Activated CD4-positive, alpha-beta T cell treated with anti-CD3 and anti-CD28 coated beads for 4 hours (primary cell): ENCODE data around the gene FZR1.
A peak's percentile ranks its signal among the peaks of the same experiment; 100 is the strongest.
"Not testable (repeated sequence)": the region's sequence is repeated elsewhere in the genome, so short reads cannot be mapped to it uniquely, and the experiment has no call there.

Experiments used
- DNase-seq, 2 donors: peaks; one replicate each; pipeline ENCODE4 v3.0.0-alpha.2; 2020

Gene FZR1

DNA sequence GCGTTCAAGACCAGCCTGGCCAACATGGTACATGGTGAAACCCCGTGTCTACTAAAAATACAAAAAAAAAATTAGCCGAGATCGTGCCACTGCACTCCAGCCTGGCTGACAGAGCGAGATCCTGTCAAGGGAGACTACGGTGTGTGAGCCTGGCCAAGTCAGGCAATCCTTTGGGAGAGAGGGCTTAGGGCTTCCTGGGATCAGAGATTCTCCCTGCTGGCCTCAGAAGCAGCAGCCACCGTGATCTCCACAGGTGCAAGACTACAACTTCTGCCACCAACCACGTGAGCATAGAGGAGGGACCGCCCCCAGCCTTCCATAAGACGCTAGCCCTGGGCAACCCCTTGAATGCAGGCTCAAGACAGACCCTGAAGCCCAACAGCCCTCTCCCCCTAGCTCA lies 43.7 kb downstream of the FZR1 start:
- DNase-seq: no peak

DNA sequence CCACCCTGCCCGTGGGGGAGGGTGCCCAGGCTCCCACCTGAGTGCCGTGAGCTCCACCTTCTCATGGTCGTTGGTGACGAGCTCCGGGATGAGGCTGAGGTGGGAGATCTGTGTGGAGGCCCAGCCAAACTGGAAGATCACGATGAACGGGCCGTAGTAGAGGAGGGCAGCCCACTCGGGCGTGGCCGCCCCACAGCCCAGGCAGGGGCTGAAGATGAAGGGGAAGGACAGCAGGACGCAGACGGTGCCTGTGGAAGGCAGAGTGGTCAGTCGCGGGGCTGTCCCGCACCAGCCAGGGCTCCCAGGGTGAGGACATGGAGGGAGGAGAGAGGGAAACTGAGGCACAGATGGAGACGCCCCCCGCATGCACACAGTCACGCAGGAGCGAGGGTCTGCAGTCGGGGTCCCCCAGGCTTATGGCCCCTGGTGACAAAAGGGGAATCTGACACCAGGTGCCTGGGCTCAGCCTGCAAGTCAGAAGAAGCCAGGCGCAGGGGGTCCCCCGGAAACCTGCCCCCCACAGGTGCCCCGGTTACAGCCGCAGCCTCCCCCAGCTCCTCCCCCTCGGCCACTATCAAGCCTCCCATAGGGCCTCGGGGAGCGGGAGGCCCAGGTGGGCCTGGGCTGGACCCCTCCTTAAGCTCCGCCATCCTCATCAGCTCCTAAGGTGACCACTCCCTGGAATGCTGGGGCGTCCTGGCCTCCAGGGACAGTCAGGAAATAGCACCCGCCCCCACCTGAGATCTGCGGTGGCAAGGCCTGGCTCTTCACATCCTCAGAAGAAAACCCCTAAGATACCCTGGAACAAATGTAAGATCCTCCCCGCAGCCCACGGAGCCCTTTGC lies 45.1 kb downstream of the FZR1 start:
- DNase-seq: no peak

DNA sequence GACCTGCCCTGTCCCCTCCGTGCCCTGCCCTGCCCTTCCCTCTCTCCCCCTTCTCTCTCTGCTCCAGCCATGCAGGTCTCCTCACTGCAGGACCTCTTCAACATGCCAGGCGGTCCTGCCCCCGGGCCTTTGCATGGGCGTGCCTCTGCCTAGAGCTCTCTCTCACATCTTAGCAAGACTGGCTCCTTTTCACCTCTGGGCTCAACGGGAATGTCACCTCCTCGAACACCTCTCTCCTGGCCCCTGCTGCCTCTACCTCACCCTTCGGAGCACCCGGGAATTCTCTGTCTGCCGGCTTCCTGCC lies 45.6 kb downstream of the FZR1 start:
- no peak for DNase-seq

DNA sequence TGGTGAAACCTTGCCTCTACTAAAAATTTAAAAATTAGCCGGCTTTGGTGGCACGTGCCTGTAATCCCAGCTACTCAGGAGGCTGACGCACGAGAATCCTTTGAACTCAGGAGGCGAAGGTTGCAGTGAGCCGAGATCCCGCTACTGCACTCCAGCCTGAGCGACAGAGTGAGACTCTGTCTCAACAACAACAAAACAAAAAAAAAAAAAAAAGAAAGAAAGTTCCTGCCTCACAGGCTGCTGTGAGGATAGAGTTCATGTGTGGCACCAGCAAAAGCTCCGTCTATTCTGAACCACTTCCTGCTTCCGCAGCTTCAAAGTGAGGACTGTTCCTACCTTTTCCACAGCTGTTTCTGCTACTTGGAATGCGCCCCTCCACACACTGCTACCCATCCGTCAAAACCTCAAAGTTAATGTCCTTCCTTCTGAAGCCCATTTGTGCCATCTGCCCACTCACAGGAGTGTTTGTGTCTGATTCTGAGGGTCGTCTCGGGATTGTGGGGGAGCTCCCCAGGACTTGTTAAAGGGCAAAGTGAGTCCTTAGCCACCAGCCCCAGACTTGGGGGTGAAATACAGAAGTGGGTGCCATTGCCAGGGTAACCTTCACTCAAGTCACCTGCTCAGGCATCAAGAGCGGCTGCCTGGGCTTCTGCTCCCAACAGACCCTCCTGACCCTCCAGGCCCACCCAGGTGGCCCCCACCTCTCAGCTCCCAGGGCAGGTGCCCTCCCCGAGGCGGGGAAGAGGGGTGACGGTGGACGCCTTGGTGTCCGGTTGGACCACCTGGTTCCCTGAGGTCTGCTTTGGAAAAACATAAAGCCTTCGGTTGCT lies 48.4 kb downstream of the FZR1 start:
- peak in 1 of 2 donors; percentile 40 for DNase-seq

DNA sequence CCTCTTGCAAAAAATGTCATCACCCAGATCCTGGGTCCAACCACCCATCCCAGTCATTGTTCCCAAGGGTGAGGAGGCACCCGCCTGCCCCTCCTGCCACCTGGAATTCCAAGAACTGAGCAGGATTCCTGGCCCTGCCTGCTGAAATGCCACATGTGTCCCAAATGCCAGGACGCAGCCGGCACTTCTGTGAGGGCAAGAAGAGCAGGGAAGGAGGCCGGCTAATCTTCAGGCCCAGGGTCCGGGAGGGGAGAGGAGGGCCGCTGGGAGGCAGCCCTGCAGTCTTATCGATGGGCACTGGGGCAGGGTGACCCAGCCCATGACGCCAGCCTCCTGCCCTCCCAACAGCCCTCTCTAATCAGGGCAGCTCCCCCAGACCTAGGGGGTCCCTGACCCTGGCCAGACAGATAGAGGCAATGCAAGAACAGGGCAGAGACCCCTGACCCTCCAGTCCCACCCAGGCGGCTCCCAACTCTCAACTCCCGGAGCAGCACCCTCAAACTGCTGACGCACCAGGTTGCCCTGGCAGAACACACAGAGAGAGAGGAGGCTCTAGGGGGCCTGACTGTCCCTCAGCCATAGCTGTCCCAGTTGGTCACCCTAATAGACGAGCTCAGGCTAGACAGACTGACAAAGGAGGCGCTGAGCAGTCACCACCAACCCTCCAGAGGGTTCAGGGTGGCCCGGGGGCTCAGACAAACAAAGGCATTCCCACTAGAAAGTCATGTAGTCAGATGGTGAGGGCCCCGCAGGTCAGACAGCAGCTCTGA lies 49.7 kb downstream of the FZR1 start:
- DNase-seq: no peak

DNA sequence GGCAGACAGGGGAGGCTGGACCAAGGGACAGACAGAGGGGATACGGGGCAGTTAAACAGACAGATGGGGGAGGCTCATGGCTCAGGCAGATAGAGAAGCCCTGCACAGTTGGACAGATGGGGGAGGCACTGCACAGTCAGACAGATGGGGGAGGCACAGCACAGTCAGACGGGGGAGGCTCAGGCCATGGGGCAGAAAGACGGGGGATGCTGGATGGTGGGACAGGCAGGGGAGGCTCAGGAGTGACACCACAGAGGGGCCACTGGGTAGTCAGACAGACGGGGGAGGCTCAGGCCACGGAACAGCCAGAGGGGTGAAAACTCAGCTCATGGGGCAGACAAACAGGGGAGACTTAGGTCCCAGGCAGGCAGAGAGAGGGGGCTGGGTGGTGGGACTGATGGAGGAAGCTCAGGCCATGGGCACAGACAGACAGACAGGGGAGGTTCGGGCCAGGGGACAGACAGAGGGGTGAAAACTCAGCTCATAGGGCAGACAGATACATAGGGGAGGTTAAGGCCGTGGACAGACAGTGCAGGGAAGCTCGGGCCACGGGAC lies 50.4 kb downstream of the FZR1 start:
- DNase-seq: no peak

DNA sequence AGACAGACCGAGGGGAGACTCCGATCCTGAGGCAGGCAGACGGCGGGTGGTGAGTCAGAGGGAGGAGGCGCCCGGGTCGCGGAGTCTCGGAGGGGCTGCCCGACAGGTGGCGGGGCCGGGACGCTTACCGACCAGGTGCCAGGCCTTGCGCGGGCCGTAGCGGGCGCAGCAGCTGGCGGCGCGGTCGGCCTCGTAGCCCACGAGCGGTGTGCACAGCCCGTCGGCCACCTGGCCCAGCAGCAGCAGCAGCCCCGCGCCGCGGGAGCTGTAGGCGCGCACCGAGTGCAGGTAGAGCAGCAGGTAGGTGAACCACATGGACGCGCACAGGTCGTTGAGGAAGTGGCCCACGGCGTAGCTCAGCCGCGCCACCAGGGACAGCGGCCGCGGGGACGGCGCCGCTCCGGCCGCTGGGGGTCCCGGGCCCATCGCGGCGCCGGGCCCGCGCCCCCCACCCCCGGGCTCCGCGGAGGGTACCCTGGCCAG lies 50.9 kb downstream of the FZR1 start:
- DNase-seq: peak; percentile 75 to 77

DNA sequence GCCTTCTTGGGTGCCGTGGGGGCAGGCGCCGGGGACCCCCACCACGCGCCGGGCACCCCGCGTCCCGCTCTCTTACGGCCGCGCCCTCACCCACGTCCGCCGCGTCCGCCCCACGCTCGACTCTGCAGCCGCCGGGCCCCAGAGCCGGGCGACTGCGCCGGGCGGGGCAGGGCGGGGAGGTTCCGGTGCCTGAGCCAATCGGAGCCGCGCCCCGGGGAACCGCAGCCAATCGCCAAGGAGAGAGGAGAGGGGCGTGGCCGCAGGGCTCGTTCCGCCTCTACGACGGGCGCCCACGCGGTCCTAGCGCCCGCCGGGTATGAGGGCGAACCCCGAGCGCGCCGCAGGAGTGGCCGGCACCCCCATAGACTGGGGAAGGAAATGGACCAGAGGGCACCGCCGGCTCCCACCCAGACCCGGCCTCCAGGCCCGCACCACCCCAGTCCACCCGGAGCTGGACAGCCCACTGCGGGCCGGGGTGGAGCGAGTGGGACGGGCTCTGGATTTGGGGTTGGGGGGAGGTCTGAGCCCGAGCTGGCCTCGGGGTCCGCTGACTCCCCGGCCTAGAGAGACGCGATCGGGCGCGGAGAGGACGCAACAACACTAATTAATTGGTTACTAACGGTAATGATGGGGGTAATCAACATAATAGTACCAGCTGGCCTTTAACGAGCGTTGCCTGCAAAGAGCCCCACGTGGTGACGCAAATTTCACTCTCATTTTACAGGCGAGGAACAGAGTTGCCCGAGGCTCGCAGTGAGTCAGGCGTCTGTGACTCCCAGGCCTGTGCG lies 51.5 kb downstream of the FZR1 start, which contains the start of gene MFSD12:
TSS of gene MFSD12 (minus strand) at position 126 of the 788 bp plus-strand sequence. CDS start 183 bp downstream, outside the sequence.
- peak; percentile 93 to 96 for DNase-seq

DNA sequence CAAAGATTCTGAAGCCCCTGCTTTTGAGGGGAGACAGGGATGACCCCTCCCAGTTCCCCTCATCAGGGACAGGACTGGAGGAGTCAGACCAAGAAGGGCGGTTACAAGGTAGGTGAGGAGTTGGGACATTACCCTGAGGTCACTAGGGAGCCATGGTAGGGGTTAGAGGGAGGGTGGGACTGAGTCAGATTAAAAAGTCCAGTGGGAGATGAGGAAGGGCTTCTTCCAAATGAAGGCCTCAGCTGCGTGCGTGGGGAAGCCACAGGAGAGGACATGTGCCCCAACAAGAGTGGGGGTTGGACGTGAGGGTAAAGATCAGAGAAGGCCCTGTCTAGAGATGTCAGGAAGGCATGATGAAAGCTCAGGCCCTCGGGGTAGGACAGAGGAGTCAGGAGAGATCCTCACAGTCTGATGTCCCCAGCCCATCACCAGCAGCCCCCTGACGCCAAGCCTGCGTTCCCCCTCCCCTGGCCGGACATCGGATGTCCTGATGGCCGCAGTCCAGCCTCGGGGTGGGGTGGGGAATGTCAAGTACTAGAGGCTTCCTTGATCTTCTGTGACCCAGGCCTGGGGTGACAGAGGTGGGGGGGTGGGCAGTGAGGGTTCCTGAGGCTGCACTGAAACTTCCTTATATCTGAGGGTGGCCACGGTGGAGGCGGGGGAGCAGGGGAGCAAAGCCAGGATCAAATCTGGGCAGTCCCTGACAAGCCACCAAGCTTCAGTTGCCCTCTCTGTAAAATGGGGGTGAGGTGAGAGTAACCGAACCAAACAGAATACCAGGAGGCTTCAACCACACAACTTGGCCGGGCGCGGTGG lies 57.8 kb downstream of the FZR1 start:
- no peak for DNase-seq

DNA sequence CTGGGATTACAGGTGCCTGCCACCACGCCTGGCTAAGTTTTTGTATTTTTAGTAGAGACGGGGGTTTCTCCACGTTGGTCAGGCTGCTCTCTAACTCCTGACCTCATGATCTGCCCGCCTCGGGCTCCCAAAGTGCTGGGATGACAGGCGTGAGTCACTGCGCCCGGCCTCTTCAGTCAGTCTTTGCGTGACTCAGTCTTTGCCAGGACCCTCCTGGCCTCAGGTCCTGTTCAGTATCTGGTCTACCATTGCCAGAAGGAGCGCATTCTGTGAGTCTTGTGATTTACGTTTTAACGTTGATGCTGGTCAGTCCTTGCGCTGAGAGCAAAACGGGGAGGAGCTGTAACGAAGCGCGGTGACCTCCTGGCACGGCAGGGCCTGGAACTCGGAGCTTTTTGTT lies 59.0 kb downstream of the FZR1 start:
- no peak for DNase-seq

DNA sequence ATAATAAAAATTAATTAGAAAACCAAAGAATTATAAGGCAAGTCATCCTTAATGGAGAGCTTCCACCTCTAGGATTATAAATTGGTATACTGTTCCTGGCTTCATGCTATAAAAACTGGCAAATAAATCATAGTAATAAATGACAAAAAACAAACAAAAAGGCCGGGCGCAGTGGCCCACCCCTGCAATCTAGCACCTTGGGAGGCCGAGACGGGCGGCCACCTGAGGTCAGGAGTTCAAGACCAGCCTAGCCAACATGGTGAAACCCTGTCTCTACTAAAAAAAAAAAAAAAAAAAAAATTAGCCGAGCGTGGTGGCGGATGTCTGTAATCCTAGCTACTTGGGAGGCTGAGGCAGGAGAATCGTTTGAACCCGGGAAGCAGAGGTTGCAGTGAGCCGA lies 63.9 kb downstream of the FZR1 start:
- not testable (repeated sequence) for DNase-seq

DNA sequence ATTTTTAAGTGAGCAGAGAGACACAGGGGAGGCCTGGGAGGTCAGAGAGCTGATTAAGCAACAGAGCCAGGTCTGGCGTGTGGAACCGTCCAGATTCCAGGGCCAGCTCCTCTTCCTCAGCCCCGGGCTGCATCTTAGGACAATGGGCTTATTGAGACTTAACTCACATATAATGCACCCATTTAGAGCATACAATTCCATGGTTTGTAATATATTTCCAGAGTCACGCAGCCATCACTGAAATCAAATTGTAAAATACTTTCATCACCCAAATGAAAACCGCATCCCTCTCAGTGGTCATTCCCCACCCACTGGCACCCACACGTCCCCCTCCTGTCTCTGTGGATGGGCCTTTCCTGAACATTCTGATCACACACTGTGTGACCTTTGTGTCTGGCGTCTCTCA lies 64.5 kb downstream of the FZR1 start:
- no peak for DNase-seq

DNA sequence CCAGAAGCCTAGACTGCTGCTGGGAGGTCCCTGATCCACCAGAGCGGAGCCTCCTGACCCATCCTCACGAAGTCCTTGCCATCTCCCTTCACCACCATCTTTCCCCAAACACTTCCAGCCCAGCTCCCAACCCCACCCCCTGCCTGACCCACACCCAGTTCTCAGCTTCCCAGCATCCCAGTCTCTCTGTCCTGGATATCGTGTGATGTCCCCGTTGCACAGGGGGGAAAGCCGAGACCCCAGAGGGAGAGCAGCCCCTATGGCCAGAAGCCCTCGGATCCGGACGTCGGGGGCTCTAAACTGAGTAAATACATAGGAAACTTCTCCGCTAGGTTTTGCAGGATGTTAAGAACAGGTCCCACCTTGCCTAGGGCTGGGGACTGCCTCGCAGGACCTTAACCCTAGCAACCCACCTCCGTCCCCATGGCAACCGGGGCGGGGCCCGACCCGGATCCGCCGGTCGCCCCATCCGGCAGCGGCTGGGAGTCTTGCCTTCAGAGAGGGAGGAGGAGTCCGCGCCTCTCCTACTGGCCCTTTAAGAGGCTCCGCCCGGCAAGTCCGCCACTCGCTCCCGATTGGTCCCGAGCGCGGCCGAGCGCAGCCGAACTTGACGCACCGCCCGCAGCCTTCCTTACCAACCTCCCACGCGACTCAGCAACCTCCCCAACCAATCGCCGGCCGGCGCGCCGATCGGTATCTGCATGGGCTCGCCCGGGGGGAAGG lies 66.2 kb downstream of the FZR1 start:
- peak; percentile 99 to 100 for DNase-seq

DNA sequence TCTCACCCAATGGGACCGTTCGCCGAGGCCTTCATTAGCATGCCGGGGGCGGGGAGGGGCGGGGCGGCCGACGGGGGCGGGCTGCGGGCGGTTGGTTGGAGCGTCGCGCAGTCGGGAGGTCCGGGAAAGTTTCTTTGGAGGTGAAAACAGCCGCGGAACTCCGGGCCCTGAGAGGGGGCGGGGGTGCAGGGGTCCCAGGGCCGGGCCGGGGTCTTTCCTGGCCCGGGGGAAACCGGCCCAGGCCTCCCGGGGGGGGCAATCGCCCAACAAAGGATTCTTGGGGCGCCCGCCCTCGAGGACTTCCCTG lies 66.7 kb downstream of the FZR1 start, which contains the start of gene HMG20B:
TSS of gene HMG20B (plus strand) at position 90 of the 307 bp plus-strand sequence. CDS start 366 bp downstream, outside the sequence.
- DNase-seq: no peak

DNA sequence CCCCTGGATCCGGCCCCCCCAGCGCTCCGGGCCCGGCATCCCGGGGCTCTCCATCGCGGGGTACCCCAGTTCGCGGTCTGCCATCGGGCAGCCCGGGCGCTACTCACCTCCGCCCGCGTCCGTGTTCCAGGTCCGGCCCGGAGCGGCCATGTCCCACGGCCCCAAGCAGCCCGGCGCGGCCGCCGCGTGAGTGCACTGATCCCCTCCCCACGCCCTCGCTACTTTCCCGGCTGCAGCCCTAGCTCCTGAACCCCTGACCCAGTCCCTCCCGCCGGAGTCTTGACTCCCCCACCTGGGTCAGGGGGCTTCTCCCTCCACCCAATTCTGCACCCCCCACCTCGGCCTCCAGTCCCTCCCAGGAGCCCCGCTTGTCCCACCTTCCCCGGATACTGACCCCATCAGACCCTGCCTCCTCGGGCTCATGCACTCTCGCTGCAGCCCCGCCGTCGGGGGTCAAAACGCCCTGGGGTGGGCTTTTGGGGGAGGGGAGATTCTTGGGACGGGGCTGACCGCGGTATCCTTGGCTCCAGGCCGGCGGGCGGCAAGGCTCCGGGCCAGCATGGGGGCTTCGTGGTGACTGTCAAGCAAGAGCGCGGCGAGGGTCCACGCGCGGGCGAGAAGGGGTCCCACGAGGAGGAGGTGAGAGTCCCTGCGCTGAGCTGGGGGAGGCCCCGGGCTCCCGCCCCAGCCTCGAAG lies 67.2 kb downstream of the FZR1 start:
- no peak for DNase-seq

DNA sequence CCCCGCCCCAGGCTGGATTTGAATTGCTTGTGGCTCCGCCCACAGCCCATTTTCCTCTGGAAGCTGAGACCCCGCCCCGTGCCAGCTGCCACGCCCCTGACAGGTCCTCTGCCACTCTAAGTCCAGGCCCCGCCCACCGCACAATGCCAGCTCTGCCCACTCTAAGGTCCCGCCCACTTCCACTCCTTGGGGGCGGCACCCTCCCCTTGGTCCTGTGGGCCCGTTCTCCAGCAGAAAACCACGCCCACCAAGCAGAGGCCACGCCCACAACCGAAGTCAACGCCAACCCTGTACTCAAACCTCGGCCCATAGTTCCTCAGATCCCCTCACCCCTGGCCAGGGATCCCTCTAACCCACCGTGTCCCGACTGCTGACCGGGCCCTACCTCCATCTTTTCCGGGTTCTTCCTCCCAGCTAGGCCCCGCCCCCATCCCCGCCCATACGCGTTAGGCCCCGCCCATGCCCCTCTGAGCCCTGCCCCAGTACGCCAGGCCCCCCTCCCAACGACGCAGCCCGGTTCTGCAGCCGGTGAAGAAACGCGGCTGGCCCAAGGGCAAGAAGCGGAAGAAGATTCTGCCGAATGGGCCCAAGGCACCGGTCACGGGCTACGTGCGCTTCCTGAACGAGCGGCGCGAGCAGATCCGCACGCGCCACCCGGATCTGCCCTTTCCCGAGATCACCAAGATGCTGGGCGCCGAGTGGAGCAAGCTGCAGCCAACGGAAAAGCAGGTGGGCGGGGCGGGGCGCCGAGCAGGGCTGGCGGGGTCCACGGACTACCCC lies 67.9 kb downstream of the FZR1 start:
- peak; percentile 73 to 83 for DNase-seq

DNA sequence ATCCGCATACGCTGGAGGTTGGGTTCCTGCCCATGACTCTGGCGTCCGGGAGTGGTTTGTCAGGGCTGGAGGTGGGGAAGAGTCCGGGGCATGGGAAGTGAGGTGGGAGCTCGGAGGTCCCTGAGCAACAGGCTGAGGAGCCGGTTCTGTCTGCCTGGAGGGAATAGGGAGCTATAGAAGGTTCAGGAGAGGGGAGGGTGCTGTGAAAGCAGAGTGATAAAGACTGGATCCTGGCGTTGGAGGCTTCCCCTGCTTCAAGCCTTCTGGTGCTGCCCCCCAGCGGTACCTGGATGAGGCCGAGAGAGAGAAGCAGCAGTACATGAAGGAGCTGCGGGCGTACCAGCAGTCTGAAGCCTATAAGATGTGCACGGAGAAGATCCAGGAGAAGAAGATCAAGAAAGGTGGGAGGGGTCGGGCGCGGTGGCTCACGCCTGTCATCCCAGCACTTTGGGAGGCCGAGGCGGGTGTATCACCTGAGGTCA lies 69.2 kb downstream of the FZR1 start:
- no peak for DNase-seq

DNA sequence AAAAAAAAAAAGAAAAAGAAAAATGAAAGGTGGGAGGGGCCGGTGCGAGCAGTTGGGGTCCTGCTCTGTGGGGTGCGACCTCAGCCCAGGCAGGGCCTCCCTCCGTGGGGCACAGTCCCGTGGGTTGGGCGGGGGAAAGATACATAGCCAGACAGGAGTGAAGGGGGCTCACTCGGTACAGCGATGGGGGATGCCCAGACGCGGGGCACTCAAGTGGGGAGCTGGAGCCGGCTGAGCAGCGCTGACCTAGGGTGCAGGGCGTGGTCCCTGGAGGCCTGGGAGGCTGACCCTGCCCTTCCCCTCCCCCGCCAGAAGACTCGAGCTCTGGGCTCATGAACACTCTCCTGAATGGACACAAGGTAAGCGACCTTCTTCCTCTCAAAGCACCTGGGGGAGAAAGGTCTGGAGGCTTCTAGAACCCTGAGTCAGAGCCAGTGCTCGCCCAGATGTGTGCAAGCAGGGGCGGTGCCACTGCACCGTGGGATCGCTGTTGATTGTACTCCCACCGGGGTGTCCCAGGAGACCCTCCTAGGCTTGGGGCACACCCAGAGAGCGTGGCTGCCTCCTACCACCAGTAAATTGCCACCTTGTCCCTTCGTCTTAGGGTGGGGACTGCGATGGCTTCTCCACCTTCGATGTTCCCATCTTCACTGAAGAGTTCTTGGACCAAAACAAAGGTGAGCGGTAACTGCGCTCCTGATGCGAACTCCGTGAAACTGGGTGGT lies 70.0 kb downstream of the FZR1 start:
- DNase-seq: no peak
